WI38 (cell line): ENCODE results near the gene TOR3A.
"Not testable (repeated sequence)": the region's sequence is repeated elsewhere in the genome, so short reads cannot be mapped to it uniquely, and the experiment has no call there.

Source experiments
- H3K4me3 ChIP-seq: 2 replicates; pipeline ENCODE4 v1.5.1; 2011; ENCODE audit warnings: low read depth, mild to moderate bottlenecking, control low read depth, low read length
- CTCF ChIP-seq: IDR thresholded peaks from 2 replicates; pipeline ENCODE4 v1.5.1; 2012; ENCODE audit warnings: low read depth, mild to moderate bottlenecking, control low read depth, low read length

Gene TOR3A

DNA sequence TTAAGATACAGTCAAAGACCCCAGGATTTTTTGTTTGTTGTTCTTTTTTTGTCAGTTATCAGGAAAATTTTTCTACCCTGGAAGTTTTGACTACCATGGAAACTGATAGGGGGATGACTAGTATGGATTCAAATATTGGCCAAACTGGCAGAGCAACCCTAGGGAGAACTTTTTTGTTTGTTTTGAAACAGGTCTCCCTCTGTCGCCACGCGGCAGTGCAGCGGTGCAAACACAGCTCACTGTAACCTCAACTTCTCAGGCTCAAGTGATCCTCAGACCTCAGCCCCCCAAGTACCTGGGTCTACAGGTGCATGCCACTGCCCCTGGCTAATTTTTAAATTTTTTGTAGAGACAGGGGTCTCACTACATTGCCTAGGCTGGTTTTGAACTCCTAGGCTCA is 46.6 kb downstream of the TOR3A start:
- no peak overlapping the region for H3K4me3 ChIP-seq
- no peak for TF ChIP-seq CTCF

- no peak overlapping the region for H3K4me3 ChIP-seq
- TF ChIP-seq CTCF, result no peak
Measured at GRCh38 chr1:179129702-179130473, 48.0 kb downstream of the TOR3A start.

- not testable (repeated sequence) for H3K4me3 ChIP-seq
Measured at GRCh38 chr1:179135168-179135567, 53.3 kb downstream of the TOR3A start.

GRCh38 chr1:179135707-179136106 is 53.8 kb downstream of the TOR3A start:
- not testable (repeated sequence) for H3K4me3 ChIP-seq

- no peak for TF ChIP-seq CTCF
- 0 out of 2 replicates have a peak overlapping the region, but pooled peaks have one; percentile 3 for H3K4me3 ChIP-seq
Measured at GRCh38 chr1:179137617-179138255, 55.9 kb downstream of the TOR3A start.

- not testable (repeated sequence) for H3K4me3 ChIP-seq
Measured at GRCh38 chr1:179138755-179139154, 56.9 kb downstream of the TOR3A start.

DNA sequence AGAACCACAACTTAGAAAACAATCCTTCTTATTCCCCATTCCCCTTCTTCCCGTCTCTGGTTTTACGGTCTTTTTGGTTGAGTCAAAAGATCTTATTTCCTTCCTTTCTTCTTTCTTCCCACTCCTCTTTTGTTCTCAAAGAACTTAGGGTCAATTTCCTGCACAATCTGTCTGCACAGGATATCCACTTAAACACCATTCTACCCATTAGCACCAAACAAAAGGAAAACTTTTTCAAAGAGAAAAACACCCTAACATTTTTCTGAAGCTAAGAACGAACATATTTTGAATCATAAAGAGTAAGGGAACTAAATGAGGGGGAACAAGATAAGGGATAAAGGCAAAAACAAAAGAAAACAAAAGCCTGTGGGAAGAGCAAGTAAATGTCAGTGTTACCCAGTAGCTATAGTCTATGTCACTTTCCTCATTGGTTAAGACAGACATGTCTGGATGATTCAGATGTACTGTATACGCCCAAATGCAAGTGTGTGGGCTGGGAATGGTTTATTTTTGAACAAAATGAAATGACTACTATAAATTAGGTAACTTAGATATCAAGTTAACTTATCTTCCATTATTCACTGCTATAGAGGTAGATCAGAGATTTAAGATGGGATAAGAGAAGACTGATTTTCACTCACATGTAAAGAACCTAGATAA is 59.9 kb downstream of the TOR3A start:
- H3K4me3 ChIP-seq, result peak overlapping the region; percentile 80
- no peak for TF ChIP-seq CTCF

DNA sequence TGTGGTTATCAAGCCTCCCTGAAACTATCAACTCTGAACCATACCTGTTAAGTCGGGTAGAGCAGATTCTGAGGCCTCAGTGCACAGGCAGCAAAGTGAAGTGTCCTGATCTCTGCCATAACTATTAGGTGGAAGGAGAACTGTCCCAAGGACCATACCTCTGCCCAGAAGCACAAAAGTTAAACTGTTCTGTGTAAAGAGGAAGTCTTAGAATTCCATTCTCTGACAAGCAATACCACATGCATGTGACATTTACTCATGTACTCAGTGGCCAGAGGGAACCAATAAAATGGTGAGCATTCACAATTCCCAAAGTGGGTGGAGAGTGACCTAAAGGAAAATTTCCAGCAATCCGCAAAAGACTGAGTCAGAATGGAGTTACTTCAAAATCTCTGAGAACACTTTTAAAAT is 61.0 kb downstream of the TOR3A start:
- peak overlapping the region; percentile 80 for H3K4me3 ChIP-seq
- TF ChIP-seq CTCF, result no peak
